Parathyroid adenoma (tissue), 2 donors: ENCODE measurements around the gene GNAO1.
"Not testable (repeated sequence)": the region's sequence is repeated elsewhere in the genome, so short reads cannot be mapped to it uniquely, and the experiment has no call there.

Source experiments
- H2AFZ ChIP-seq: fragments of 300-600 bp; sonication (generic); one replicate; pipeline ENCODE4 v1.7.0; 2017; ENCODE audit warnings: antibody characterized with exemption, mild to moderate bottlenecking
- H3K27ac ChIP-seq: fragments of 300-600 bp; sonication (generic); one replicate; pipeline ENCODE4 v1.7.0; 2017
- H3K27me3 ChIP-seq: fragments of 300-600 bp; sonication (generic); one replicate; pipeline ENCODE4 v1.7.0; 2017; ENCODE audit warnings: low read length; ENCODE audit not compliant: control insufficient read depth, insufficient read depth
- H3K36me3 ChIP-seq: fragments of 300-600 bp; sonication (generic); one replicate; pipeline ENCODE4 v1.7.0; 2017; ENCODE audit warnings: low read length; ENCODE audit not compliant: control insufficient read depth, insufficient read depth
- H3K4me1 ChIP-seq: fragments of 300-600 bp; sonication (generic); one replicate; pipeline ENCODE4 v1.7.0; 2017; ENCODE audit warnings: control low read depth
- H3K4me2 ChIP-seq: fragments of 300-600 bp; sonication (generic); one replicate; pipeline ENCODE4 v1.7.0; 2017; ENCODE audit warnings: low read length
- H3K4me3 ChIP-seq: fragments of 300-600 bp; sonication (generic); one replicate; pipeline ENCODE4 v1.7.0; 2017; ENCODE audit warnings: low read depth, low read length
- H3K79me2 ChIP-seq: fragments of 300-600 bp; sonication (generic); one replicate; pipeline ENCODE4 v1.7.0; 2017; ENCODE audit warnings: control low read depth
- H3K9ac ChIP-seq: fragments of 300-600 bp; sonication (generic); one replicate; pipeline ENCODE4 v1.7.0; 2017; ENCODE audit warnings: mild to moderate bottlenecking
- H3K9me3 ChIP-seq: fragments of 300-600 bp; sonication (generic); one replicate; pipeline ENCODE4 v1.7.0; 2017; ENCODE audit warnings: low read length; ENCODE audit not compliant: control insufficient read depth
- TF ChIP-seq, protein P1 (sequence below): fragments of 300-600 bp; sonication (generic); IDR thresholded peaks from one replicate; pipeline ENCODE4 v1.7.0; 2017; ENCODE audit warnings: antibody characterized with exemption, mild to moderate bottlenecking
- donor health status: primary hyperparathyroidism.

Gene GNAO1

DNA sequence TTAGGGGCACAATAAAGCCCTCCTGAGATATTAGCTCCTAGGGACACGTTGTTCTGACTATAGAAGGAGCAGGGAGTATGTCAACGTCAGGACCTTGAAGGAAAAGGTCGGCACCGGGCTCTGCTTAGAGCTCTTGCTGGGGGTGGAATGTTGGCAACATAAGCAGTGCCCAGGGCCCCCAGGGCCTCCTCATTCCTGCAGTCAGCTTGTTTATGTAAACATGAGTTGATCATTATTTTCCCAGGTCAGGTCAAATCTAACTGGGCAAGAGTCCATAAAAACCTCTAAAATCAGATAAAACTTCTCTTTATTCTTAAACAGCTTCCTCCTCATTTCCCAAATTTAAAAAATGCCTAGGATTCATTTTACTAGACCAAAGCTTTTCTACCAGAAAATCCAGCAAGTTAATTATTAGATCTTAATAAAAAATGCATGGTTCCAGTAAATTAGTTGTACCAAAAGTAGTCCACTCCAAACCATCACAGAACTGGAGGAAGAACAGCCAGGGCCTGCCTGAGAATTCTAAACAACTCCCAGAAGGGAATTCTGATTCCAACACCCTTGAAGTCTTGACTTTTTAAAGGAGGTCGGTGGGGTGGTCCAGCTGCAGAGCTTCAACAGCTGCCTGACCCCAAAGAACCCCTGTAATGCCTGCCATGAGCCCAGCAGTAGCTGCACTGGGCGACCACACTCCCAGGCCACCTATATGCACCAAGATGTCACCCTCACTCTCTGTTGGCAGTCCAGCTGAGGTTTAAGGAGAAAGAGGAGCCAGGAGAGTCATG is 179.8 kb downstream of the GNAO1 start:
- no peaks in the 10 kb centered on the region for H3K36me3 ChIP-seq
- H3K4me1 ChIP-seq = peaks cover 46% of the 10 kb centered on the region
- H3K9ac ChIP-seq = no peak overlapping the region
- peaks cover 13% of the 10 kb centered on the region for H3K79me2 ChIP-seq
- no peaks in the 10 kb centered on the region for H3K27me3 ChIP-seq
- TF ChIP-seq, protein P1, sequence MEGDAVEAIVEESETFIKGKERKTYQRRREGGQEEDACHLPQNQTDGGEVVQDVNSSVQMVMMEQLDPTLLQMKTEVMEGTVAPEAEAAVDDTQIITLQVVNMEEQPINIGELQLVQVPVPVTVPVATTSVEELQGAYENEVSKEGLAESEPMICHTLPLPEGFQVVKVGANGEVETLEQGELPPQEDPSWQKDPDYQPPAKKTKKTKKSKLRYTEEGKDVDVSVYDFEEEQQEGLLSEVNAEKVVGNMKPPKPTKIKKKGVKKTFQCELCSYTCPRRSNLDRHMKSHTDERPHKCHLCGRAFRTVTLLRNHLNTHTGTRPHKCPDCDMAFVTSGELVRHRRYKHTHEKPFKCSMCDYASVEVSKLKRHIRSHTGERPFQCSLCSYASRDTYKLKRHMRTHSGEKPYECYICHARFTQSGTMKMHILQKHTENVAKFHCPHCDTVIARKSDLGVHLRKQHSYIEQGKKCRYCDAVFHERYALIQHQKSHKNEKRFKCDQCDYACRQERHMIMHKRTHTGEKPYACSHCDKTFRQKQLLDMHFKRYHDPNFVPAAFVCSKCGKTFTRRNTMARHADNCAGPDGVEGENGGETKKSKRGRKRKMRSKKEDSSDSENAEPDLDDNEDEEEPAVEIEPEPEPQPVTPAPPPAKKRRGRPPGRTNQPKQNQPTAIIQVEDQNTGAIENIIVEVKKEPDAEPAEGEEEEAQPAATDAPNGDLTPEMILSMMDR = no peak
- no peaks in the 10 kb centered on the region for H3K9me3 ChIP-seq
- no peak overlapping the region for H2AFZ ChIP-seq
- H3K27ac ChIP-seq = peak overlapping the region; percentile 82
- H3K4me2 ChIP-seq = peak overlapping the region; percentile 57
- peak overlapping the region; percentile 36 for H3K4me3 ChIP-seq

DNA sequence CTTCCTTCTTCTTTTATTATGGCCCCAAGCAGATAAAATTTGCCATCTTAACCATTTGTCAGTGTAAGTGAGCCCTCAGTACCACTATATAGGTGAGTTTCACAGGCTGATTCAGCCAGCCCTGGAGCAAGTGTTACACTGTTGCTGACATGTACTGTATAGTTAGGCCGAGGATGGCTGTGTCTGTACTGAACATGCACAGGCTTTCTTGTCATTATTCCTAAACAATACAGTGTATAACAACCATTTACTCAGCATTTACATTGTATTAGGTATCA is 180.3 kb downstream of the GNAO1 start:
- peaks cover 10% of the 10 kb centered on the region for H3K79me2 ChIP-seq
- no peaks in the 10 kb centered on the region for H3K27me3 ChIP-seq
- H3K9ac ChIP-seq = no peak overlapping the region
- TF ChIP-seq, protein P1 = no peak
- no peaks in the 10 kb centered on the region for H3K9me3 ChIP-seq
- H3K36me3 ChIP-seq = no peaks in the 10 kb centered on the region
- no peak overlapping the region for H3K4me3 ChIP-seq
- no peak overlapping the region for H2AFZ ChIP-seq
- H3K4me1 ChIP-seq = peaks cover 46% of the 10 kb centered on the region
- peak overlapping the region; percentile 82 for H3K27ac ChIP-seq
- H3K4me2 ChIP-seq = no peak overlapping the region

DNA sequence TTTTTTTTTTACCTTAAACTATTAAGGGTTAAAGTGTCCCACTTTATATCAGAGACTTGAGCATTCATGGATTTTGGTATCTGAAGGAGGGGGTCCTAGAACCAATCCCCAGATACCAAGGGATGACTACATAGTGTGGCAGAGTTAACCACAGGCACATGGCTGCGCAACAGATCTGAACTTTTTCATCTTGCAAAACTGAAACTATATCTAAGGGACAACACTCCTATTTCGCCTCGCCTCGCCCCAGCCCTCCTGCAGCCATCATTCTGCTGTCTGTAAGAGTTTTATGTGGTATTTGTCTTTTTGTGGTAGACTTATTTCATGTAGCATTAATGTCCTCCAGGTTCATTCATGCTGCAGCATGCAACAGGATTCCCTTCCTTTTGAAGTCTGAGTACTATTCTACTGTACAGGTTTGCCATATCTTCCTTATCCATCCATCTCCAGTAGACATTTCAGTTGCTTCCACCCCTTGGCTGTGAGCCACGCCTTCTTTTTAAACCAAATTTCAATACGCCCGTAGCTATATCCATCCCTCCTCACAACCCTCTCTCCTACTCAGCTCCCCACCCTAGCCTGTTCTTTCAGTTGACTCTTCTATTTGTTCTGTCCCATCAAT is 180.8 kb downstream of the GNAO1 start:
- H3K4me1 ChIP-seq = peaks cover 46% of the 10 kb centered on the region
- peaks cover 5% of the 10 kb centered on the region for H3K79me2 ChIP-seq
- no peaks in the 10 kb centered on the region for H3K27me3 ChIP-seq
- peak overlapping the region; percentile 40 for H3K27ac ChIP-seq
- H3K4me3 ChIP-seq = no peak overlapping the region
- H3K9ac ChIP-seq = no peak overlapping the region
- H2AFZ ChIP-seq = no peak overlapping the region
- no peaks in the 10 kb centered on the region for H3K9me3 ChIP-seq
- TF ChIP-seq, protein P1 = no peak
- no peak overlapping the region for H3K4me2 ChIP-seq
- H3K36me3 ChIP-seq = no peaks in the 10 kb centered on the region

DNA sequence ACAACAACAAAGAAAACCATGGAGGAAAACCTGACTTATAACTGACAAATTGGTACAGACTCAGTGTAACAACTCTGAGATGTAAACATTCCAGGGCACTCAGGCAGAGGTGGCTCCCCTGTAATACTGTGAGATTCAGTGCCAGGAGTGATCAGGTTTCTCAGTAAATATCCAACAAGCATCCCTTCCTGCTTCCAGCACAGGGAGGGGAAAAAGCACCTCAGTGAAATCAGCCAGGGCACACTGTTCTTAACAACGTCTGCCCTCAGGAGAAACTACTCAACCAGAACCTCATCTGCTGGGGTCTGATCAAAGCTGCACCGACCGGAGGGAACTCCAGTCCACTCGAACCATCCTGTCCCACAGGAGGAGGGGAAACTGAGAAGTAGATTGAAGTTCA is 181.7 kb downstream of the GNAO1 start:
- Histone ChIP-seq H3K9ac (no peak overlapping the region), H3K79me2 (peaks cover 2% of the 10 kb centered on the region), H3K4me2 (peak overlapping the region; percentile 3), H3K36me3 (no peaks in the 10 kb centered on the region), H3K27ac (peak overlapping the region; percentile 40), H3K4me3 (no peak overlapping the region), H3K4me1 (peaks cover 46% of the 10 kb centered on the region), H3K9me3 (no peaks in the 10 kb centered on the region), H2AFZ (no peak overlapping the region), H3K27me3 (no peaks in the 10 kb centered on the region)
- TF ChIP-seq, protein P1 = no peak

DNA sequence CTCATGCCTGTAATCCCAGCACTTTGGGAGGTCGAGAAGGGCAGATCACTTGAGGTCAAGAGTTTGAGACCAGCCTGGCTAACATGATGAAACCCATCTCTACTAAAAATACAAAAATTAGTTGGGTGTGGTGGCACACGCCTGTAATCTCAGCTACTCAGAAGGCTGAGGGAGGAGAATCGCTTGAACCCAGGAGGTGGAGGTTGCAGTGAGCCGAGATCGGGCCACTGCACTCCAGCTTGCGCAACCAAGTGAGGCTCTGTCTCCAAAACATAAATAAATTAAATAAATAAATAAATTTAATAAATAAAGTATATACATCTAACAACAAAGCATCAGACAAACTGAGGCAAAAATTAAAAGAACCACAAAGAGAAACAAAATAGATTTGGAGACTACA is 184.5 kb downstream of the GNAO1 start:
- H3K4me2 ChIP-seq, H3K27ac ChIP-seq: not testable (repeated sequence)

DNA sequence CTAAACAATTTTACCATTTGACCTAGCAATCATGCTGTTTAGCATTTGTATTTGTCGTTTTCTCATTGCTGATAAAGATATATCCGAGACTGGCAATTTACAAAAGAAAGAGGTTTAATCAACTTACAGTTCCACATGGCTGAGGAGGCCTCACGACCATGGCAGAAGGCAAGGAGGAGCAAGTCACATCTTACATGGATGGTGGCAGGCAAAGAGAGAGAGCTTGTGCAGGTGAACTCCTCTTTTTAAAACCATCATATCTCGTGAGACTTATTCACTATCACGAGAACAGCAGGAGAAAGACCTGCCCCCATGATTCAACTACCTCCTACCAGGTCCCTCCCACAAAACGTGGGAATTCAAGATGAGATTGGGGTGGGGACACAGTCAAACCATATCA is 187.8 kb downstream of the GNAO1 start:
- not testable (repeated sequence) for H3K27me3 ChIP-seq, H3K9me3 ChIP-seq, H2AFZ ChIP-seq, H3K4me2 ChIP-seq, H3K9ac ChIP-seq, H3K36me3 ChIP-seq, H3K4me1 ChIP-seq, H3K4me3 ChIP-seq, H3K27ac ChIP-seq
- peaks cover 19% of the 10 kb centered on the region for H3K79me2 ChIP-seq

More for the DNA sequence above, 184.5 kb downstream of the GNAO1 start:
- not testable (repeated sequence) for H3K79me2 ChIP-seq, H3K9ac ChIP-seq, H3K4me3 ChIP-seq, H3K9me3 ChIP-seq, H3K36me3 ChIP-seq, H3K27me3 ChIP-seq, H2AFZ ChIP-seq
- H3K4me1 ChIP-seq = peaks cover 25% of the 10 kb centered on the region

DNA sequence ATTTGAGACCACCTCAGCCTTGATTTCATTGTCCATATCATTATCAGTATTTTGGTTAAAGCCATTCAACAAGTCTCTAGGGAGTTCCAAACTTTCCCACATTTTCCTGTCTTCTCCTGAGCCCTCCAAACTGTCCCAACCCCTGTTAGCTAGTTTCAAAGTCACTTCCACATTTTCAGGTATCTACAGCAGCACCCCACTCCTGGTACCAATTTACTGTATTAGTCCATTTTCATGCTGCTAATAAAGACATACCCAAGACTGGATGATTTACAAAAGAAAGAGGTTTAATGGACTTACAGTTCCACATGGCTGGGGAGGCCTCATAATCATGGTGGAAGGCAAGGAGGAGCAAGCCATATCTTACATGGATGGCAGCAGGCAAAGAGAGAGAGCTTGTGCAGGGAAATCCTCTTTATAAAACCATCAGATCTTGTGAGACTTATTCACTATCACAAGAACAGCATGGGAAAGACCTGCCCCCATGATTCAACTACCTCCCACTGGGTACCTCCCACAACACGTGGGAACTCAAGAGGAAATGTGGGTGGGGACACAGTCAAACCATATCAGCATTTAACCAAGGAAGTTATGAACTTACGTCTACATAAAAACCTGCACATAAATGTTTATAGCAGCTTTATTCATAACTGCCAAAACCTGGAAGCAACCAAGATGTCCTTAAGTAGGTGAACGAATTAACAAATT is 189.6 kb downstream of the GNAO1 start:
- not testable (repeated sequence) for H3K36me3 ChIP-seq

More for the DNA sequence above, 189.6 kb downstream of the GNAO1 start:
- H3K9me3 ChIP-seq, H3K9ac ChIP-seq, H3K4me3 ChIP-seq, H3K27me3 ChIP-seq, H2AFZ ChIP-seq, H3K4me1 ChIP-seq, H3K27ac ChIP-seq, H3K4me2 ChIP-seq: not testable (repeated sequence)
- peaks cover 31% of the 10 kb centered on the region for H3K79me2 ChIP-seq
